Measurements from ENCODE around the gene TRAP1. TPM values are rescaled to one million over a fixed set of nuclear protein-coding genes. Genes with fewer than 3 reads are reported as not detected.

TRAP1 gene
- total and polyA plus RNA-seq, 2 experiments from 2014 or later: 62.3 to 80.5 TPM

- TF ChIP-seq EZH2 (IDR thresholded peaks at IDR 0.05; ENCODE audit: borderline replicate concordance) (no peak), CTCF (IDR thresholded peaks at IDR 0.05; ENCODE audit: poor library complexity) (no peak), EZH2phosphoT487 (IDR thresholded peaks at IDR 0.05; ENCODE audit: low read depth, severe bottlenecking, unreplicated experiment) (no peak)
- H3K36me3 ChIP-seq (replicated peaks; ENCODE audit: insufficient read depth, low read depth): no peaks in the 10 kb centered on the region
- H3K4me1 ChIP-seq (ENCODE audit: insufficient read depth): no peaks in the 10 kb centered on the region
- H3K27me3 ChIP-seq: no peaks in the 10 kb centered on the region
- no peak overlapping the region for H3K27ac ChIP-seq
- H4K20me1 ChIP-seq (ENCODE audit: insufficient read depth, poor library complexity, severe bottlenecking): no peaks in the 10 kb centered on the region
- no peak for DNase-seq (ENCODE audit: low spot score)
- H3K4me2 ChIP-seq: no peak overlapping the region
- H3K4me3 ChIP-seq: no peak overlapping the region
- no peak overlapping the region for H2AFZ ChIP-seq
- no peaks in the 10 kb centered on the region for H3K79me2 ChIP-seq
- no peaks in the 10 kb centered on the region for H3K9me2 ChIP-seq (replicated peaks; ENCODE audit: insufficient read depth)
- WGBS (ENCODE audit: low lambda C conversion rate, missing lambda C conversion rate): 93% methylated on average over 6 of the region's 6 CpGs
- no peaks in the 10 kb centered on the region for H3K9me3 ChIP-seq (ENCODE audit: low read depth)
These were observed 51.8 kb downstream of the TRAP1 start for GRCh38 chr16:3665508-3665907.

- 98% methylated on average over 31 of the region's 31 CpGs for WGBS (ENCODE audit: low lambda C conversion rate, missing lambda C conversion rate)
- no peaks in the 10 kb centered on the region for H3K36me3 ChIP-seq (replicated peaks; ENCODE audit: insufficient read depth, low read depth)
These were observed 53.0 kb downstream of the TRAP1 start for GRCh38 chr16:3664187-3664896.

GRCh38 chr16:3662601-3663000, 54.7 kb downstream of the TRAP1 start:
- WGBS (ENCODE audit: low lambda C conversion rate, missing lambda C conversion rate): 96% methylated on average over 17 of the region's 17 CpGs
- no peaks in the 10 kb centered on the region for H3K36me3 ChIP-seq (replicated peaks; ENCODE audit: insufficient read depth, low read depth)

More at GRCh38 chr16:3664187-3664896, 53.0 kb downstream of the TRAP1 start:
- H2AFZ ChIP-seq: no peak overlapping the region
- no peak for DNase-seq (ENCODE audit: low spot score)
- H3K27ac ChIP-seq: no peak overlapping the region
- H3K4me2 ChIP-seq: no peak overlapping the region
- no peak overlapping the region for H3K4me3 ChIP-seq
- H3K9me3 ChIP-seq (ENCODE audit: low read depth): no peaks in the 10 kb centered on the region
- H3K9me2 ChIP-seq (replicated peaks; ENCODE audit: insufficient read depth): no peaks in the 10 kb centered on the region
- TF ChIP-seq EZH2phosphoT487 (IDR thresholded peaks at IDR 0.05; ENCODE audit: low read depth, severe bottlenecking, unreplicated experiment) (no peak), EZH2 (IDR thresholded peaks at IDR 0.05; ENCODE audit: borderline replicate concordance) (no peak), CTCF (IDR thresholded peaks at IDR 0.05; ENCODE audit: poor library complexity) (no peak)
- H3K4me1 ChIP-seq (ENCODE audit: insufficient read depth): no peaks in the 10 kb centered on the region
- H4K20me1 ChIP-seq (ENCODE audit: insufficient read depth, poor library complexity, severe bottlenecking): no peaks in the 10 kb centered on the region
- H3K79me2 ChIP-seq: no peaks in the 10 kb centered on the region
- no peaks in the 10 kb centered on the region for H3K27me3 ChIP-seq

More at GRCh38 chr16:3662601-3663000, 54.7 kb downstream of the TRAP1 start:
- H3K9me2 ChIP-seq (replicated peaks; ENCODE audit: insufficient read depth): no peaks in the 10 kb centered on the region
- no peaks in the 10 kb centered on the region for H3K4me1 ChIP-seq (ENCODE audit: insufficient read depth)
- no peaks in the 10 kb centered on the region for H3K27me3 ChIP-seq
- no peak for DNase-seq (ENCODE audit: low spot score)
- no peak overlapping the region for H3K4me2 ChIP-seq
- H3K9me3 ChIP-seq (ENCODE audit: low read depth): no peaks in the 10 kb centered on the region
- no peak for TF ChIP-seq EZH2phosphoT487 (IDR thresholded peaks at IDR 0.05; ENCODE audit: low read depth, severe bottlenecking, unreplicated experiment)
- TF ChIP-seq EZH2 (IDR thresholded peaks at IDR 0.05; ENCODE audit: borderline replicate concordance): no peak
- no peak for TF ChIP-seq CTCF (IDR thresholded peaks at IDR 0.05; ENCODE audit: poor library complexity)
- H2AFZ ChIP-seq: no peak overlapping the region
- no peak overlapping the region for H3K4me3 ChIP-seq
- no peaks in the 10 kb centered on the region for H4K20me1 ChIP-seq (ENCODE audit: insufficient read depth, poor library complexity, severe bottlenecking)
- no peak overlapping the region for H3K27ac ChIP-seq
- peaks cover under 1% of the 10 kb centered on the region for H3K79me2 ChIP-seq

All from hepatocyte (in vitro differentiated cells).